Neural progenitor cell (in vitro differentiated cells): ENCODE data around the gene SNAI3.

Experiments
- EZH2 ChIP-seq: fragments of 200-600 bp; sonication (generic); IDR thresholded peaks from 2 replicates; pipeline ENCODE4 v1.6.1; 2017; ENCODE audit warnings: antibody characterized with exemption, mild to moderate bottlenecking, moderate library complexity
- EZH2phosphoT487 ChIP-seq: fragments of 200-600 bp; sonication (generic); IDR thresholded peaks from 2 replicates; pipeline ENCODE4 v1.6.1; 2017; ENCODE audit warnings: antibody characterized with exemption
- TF ChIP-seq, protein P1 (sequence below): fragments of 200-600 bp; sonication (generic); IDR thresholded peaks from 2 replicates; pipeline ENCODE4 v1.5.1; 2017; ENCODE audit warnings: antibody characterized with exemption, mild to moderate bottlenecking

GRCh38 chr16:88703486-88704309 is 17.4 kb upstream of the SNAI3 start:
- TF ChIP-seq, protein P1, sequence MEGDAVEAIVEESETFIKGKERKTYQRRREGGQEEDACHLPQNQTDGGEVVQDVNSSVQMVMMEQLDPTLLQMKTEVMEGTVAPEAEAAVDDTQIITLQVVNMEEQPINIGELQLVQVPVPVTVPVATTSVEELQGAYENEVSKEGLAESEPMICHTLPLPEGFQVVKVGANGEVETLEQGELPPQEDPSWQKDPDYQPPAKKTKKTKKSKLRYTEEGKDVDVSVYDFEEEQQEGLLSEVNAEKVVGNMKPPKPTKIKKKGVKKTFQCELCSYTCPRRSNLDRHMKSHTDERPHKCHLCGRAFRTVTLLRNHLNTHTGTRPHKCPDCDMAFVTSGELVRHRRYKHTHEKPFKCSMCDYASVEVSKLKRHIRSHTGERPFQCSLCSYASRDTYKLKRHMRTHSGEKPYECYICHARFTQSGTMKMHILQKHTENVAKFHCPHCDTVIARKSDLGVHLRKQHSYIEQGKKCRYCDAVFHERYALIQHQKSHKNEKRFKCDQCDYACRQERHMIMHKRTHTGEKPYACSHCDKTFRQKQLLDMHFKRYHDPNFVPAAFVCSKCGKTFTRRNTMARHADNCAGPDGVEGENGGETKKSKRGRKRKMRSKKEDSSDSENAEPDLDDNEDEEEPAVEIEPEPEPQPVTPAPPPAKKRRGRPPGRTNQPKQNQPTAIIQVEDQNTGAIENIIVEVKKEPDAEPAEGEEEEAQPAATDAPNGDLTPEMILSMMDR: no peak
- TF ChIP-seq EZH2phosphoT487: no peak
- TF ChIP-seq EZH2: no peak
